GM19372 (cell line): ENCODE data around the gene NHEJ1.
"Not testable (repeated sequence)": the region's sequence is repeated elsewhere in the genome, so short reads cannot be mapped to it uniquely, and the experiment has no call there.

Experiments used
- ATAC-seq: cut with Tn5 transposase; IDR thresholded peaks from one replicate; pipeline ENCODE4 v1.9.1; 2021; ENCODE audit warnings: mild to moderate bottlenecking, low read depth, moderate library complexity; ENCODE audit not compliant: unreplicated experiment

NHEJ1 gene, protein sequence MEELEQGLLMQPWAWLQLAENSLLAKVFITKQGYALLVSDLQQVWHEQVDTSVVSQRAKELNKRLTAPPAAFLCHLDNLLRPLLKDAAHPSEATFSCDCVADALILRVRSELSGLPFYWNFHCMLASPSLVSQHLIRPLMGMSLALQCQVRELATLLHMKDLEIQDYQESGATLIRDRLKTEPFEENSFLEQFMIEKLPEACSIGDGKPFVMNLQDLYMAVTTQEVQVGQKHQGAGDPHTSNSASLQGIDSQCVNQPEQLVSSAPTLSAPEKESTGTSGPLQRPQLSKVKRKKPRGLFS

DNA sequence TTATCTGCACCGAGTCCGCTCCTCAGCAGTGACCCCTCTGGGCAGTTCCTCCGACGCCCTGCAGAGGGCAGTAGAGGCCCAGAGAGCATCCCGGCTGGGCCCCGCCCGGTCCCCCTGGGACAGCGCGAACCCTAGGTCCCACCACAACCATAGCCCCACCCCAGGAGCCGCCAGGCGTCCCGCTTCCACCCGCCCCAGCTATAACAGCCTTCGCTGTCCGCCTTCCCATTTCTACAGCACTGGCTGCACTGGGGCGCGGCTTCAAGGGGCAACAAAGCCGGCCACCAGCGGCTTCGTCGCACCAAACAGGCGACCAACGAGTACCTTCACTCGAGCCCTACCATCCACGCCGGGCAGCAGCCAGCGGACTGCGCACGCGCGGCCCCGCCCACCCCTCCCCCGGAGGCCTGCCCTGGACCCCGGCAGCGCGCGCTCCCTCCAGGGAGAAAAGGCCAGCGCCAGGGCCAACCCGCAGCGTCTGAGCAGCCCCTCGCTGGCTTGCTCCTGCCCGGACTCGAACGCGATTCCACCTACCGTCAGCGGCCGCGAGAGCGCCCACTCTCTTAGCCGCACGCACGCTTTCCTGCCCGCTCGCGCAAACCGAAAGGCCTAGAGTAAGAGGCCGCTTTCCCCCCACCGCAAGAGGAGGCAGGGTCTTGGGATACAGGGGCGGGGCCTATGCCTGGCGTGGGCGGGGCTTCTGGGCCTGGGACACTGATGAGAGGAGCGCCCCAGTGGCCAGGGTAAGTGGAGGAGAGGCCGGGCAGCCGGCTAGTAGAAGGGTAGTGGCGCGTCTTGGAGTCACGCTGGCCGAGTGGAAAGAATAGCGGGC lies at the start of gene NHEJ1:
TSS of gene NHEJ1 (minus strand) at position 630 of the 832 bp plus-strand sequence. CDS start 2,453 bp downstream, outside the sequence.
- peak; percentile 84 for ATAC-seq

DNA sequence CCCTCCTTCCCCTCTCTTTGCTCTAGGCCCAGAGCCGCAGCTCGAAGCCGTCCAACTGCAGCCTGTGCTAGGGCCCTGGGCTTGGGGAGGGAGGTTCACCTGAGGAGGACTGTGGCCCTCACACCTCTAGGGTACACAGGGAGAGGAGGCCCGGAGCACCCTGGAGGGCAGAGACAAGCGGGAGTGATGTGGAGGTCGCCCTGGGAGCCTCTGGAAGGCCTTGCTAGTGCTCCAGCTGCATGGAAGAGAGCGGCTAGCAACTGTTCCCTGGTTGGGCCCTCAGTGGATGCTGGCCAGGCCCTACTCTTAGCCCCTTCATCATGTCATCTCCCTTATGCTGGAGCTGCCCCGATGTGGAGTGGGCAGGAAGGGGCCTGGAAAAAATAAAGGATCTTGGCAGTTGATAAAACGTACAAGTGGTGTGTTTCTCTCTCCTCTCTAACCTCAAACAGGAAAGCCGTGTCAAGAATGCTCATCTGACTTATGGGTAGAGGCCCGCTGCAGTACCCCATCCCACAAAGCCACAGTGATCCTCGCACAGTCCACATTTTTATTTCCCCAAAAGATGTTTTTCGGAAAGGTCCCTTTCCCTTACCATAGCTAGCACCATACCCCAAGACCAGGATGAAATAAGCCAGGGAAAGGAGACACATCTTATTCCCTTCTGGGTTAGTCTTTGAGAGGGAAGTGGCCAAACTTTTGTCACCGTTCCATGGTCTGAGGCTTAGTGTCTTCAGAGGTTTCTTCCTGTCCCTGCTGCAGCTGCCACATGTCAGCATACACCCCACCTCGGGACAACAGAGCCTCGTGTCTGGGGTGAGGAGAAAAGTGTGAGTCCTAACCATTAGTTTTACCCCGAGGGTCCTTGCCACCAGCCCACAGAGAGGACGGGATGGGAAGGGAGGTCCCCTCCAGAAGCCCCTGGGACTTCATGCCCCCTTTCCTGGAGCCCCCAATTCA lies 48.9 kb upstream of the NHEJ1 start:
- ATAC-seq, result no peak

DNA sequence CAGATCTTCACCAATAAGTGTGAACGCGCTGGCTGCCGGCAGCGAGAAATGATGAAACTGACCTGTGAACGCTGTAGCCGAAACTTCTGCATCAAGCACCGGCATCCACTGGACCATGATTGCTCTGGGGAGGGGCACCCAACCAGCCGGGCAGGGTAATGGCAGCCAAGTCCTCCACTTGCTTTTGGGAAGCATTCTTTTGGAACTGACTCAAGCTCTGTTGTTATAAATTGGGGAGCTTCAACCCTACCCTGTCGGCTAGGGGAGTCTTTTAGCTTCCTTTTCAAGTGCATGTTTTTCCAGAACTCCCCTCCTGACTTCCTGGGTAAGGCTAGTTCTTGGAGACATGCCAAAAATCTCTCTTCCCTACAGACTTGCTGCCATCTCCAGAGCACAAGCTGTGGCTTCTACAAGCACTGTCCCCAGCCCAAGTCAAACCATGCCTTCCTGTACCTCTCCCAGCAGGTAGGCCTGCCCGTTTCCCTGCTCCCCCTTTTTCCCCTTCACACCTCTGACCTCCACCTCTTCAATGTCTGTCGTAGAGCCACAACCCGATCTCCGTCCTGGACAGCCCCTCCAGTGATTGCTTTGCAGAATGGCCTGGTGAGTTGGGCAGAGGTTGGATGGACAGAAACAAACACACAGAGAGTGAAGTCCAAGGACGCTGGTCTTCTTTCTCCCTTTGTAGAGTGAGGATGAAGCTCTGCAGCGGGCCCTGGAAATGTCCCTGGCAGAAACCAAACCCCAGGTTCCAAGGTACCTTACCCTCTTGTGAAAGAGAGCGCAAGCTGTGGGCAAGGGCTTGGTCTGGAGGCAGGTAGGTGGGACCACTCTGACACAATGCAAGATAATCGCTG lies 47.5 kb upstream of the NHEJ1 start:
- no peak for ATAC-seq

DNA sequence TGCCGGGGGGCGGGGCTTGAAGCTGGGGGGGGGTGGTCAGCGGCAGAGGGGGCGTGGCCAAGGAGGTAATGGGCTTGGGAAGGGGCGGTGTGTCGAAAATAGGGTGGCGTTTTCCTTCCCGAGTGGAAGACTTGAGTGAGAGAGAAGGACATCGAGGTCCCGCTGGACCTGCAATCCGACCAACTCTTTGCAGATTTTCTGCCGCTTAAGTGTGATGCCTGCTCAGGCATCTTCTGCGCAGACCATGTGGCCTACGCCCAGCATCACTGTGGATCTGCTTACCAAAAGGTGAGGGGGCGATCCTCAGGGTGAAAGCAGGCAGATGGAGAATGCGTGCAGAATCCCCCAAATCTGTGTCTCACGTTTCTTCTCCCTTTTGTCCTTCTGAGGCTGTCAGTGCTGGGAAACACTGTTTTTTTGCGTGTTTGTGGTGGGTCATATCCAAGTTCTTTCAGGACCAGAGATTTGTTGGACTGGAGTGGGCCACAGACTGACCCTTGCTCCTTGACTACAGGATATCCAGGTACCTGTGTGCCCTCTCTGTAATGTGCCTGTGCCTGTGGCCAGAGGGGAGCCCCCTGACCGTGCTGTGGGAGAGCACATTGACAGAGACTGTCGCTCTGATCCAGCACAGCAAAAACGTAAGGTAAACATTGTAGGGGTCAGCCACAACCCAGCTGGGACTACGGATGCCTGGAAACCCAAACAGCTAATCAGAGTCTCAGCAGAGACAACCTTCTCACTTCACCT lies 46.7 kb upstream of the NHEJ1 start:
- no peak for ATAC-seq

DNA sequence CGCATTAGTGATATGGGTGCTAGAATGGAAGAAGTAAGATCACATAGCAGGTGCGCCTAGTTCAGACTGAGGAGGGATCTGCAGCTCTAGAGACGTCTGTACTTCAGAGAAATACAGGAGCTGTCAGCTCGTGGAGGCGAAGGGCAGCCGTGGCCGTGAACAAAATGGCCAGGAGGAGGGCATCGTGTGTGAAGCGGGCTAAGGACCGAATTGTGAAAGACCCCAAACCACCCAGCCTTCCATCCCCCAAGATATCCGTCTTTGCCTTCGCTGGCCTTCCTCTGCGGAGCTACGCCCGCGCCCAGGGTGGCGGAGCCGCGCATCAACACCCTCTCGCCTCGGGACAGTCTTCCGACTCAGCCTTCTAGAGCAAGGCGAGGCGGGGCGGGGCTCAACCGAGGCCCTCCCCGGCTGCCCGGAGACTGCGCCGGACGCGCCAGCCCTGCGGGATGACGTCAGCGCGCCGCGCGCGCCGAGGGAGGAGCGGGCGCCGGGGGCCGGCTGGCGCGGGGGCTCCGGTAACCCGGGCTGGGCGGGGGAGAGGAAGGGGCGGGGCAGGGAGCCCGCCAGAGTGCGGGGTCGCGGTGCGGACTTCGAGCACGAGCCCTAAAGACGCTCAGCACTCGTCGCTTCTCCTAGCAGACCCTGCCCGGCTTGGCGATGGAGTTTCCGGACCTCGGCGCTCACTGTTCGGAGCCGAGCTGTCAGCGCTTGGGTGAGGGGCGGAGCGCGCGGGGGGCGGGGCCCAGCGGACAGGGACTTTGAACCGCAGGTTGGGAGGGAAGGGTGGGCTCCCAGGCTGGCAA lies 45.9 kb upstream of the NHEJ1 start, which contains the start of gene ZFAND2B:
TSS of gene ZFAND2B (plus strand) at position 455 of the 806 bp plus-strand sequence. CDS start at position 661, 206 bp downstream.
- ATAC-seq, result peak; percentile 98

DNA sequence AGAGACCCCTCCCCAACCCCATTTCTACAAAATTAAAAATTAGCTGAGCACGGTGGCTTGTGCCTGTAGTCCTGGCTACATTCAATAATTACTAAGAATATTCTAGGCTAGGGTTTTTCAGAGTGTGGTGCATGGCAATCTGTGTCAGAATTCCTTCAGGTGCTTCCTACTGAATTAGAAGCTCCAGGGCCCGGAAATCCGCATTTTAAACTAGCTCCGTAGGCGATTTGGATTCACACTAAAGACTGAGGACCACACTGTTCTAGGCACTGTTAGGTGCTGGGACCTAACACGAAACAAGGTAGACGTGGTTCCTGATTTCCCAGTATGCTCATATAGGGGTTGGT lies 45.3 kb upstream of the NHEJ1 start:
- no peak for ATAC-seq

DNA sequence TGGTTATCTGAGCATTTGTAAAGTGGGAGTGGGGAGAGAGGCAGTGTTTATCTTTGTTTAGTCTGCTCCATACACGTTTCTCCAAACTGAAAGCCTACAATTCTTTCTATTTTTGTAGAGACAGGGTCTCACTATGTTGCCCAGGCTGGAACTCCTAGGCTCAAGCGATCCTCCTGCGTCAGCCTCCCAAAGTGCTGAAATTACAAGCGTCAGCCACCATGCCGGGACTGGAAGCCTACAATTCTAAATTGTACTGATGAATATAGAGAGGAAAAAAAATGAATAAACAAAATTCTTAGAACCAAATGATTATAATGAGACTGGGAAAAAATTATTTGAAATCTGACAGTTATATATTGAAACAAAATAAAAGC lies 44.5 kb upstream of the NHEJ1 start:
- no peak for ATAC-seq

DNA sequence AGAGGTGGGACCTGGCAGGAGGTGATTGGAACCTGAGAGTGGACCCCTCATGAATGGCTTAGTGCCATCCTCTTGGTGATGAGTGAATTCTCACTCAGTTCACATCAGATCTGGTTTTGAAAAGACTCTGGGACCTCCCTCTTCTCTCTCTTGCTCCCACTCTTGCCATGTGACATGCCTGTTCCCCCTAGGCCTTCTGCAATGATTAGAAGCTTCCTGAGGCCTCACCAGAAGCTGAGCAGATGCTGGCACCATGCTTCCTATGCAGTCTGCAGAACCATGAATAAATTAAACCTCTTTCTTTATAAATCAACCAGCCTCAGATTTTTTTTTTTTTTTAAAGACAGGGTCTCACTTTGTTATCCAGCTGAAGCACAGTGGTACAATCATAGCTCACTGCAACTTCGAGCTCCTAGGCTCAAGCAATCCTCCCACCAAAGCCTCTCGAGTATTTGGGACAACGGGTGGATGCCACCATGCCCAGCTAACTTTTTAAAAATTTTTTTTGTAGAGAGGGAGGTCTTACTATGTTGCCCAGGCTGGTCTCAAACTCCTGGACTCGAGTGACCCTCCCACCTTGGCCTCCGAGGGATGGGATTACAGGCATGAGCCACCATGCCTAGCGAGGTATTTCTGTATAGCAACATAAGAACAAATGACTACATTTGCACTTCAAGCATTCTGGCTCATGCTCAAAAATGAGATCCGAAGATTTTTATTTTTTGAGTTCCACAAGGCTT lies 44.0 kb upstream of the NHEJ1 start:
- ATAC-seq, result no peak

DNA sequence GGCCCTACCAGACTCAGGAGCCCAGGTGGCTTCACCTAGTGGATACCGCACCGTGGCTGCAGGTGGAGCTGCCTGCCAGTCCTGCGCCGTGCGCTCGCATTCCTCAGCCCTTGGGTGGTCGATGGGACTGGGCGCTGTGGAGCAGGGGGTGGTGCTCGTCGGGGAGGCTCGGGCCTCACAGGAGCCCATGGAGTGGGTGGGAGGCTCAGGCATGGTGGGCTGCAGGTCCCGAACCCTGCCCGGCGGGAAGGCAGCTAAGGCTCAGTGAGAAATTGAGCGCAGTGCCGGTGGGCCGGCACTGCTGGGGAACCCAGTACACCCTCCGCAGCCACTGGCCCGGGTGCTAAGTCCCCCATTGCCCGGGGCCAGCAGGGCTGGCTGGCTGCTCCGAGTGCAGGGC lies 40.7 kb upstream of the NHEJ1 start:
- not testable (repeated sequence) for ATAC-seq

DNA sequence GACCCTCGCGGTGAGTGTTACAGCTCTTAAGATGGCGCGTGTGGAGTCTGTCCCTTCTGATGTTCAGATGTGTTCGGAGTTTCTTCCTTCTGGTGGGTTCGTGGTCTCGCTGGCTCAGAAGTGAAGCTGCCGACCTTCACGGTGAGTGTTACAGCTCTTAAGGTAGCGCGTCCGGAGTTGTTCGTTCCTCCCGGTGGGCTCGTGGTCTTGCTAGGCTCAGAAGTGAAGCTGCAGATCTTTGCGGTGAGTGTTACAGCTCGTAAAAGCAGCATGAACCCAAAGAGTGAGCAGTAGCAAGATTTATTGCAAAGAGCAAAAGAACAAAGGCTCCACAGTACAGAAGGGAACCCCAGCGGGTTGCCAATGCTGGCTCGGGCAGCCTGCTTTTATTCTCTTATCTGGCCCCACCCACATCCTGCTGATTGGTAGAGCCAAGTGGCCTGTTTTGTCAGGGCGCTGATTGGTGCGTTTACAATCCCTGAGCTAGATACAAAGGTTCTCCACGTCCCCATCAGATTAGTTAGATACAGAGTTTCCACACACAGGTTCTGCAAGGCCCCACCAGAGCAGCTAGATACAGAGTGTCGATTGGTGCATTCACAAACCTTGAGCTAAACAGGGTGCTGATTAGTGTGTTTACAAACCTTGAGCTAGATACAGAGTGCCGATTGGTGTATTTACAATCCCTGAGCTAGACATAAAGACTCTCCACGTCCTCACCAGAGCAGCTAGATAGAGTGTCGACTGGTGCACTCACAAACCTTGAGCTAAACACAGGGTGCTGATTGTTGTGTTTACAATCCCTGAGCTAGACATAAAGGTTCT lies 40.1 kb upstream of the NHEJ1 start:
- ATAC-seq, result not testable (repeated sequence)

DNA sequence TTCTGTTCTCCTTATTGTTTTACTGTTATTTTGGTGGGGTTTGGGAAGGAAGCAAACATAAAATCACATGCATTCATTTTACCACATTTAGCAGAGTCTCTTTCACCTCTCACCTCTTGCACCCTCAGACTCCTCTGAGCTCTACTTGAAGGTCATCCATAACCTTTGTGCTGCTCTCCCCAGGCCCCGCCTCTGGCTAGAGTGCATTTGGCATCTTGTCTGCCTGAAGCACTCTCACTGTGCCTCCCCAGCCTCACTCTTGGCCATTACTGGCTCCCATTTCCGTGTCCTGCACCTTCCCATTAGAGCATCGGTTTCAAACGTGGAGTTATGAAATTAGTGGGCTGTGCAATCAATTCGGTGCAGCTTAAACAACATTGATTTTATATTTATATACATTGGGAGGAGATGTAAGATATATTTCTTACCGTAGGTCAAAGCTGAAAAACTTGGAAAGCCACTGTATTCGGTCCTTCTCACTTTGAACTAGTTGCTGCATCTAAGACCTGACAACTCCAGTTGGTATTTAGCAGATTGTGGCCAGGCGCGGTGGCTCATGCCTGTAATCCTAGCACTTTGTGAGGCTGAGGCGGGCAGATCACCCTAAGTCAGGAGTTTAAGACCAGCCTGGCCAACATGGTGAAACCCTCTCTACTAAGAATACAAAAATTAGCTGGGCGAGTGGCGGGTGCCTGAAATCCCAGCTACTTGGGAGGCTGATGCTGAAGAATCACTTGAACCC lies 39.0 kb upstream of the NHEJ1 start:
- ATAC-seq, result no peak

DNA sequence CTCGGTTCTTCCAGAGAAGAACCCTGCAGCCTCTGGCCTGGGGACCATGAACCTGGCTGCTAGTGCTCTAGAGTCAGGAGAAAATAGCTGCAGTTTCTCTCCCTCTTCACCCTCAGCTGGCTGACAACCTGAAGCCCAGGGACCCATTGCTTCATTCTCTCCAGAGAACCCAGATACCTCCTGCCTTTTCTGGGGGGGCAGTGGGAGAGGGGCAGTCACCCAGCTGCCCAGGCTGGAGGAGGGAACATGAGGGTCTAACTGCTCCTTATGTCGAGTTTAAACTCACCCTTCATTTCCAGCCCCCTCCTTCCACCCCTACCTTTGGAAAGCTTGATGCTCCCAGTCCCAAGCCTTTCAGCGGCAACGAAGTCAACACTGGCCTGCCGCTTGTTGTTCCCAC lies 38.4 kb upstream of the NHEJ1 start:
- ATAC-seq, result no peak

DNA sequence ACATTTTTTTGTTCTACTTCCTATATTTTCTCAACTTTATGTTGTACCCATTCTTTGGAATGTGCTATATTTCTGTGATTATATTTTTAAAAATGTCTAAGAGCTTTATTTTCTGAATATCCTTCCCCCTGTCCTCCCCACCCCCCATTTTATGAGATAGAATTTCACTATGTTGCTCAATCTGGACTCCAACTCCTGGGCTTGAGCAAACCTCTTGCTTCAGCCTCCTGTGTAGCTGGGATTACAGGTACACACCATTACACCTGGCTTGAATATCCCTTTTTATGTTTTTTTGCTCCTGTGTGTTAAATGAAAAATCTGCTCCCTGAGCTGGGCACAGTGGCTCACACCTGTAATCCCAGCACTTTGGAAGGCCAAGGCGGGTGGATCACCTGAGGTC lies 36.8 kb upstream of the NHEJ1 start:
- ATAC-seq, result no peak

DNA sequence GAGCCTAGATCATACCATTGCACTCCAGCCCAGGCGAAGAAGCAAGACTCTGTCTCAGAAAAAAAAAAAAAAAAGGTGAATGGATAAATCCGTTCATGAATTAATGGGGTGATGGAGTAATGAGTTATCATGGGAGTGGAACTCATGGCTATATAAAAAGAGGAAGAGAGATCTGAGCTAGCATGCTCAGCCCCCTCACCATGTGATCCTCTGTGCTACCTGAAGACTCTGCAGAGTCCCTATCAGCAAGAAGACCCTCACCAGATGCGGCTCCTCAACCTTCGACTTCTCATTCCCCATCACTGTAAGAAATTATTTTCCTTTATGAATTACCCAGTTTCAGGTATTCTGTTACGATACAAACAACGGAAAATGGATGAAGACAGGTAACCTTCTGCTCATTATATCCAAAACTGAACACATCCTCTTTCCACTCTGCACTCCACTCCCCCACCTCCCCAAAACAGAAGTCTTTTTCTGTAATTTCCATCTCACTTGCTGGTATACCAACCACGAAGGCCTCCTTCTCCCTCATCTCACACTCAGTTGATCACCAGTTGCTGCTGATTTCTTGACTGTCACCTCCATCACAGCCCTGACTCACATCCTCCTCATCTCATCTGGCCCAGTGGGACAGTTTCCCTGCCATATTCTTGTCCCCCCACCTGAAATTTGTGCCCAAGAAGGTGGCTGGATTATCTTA lies 26.3 kb upstream of the NHEJ1 start:
- ATAC-seq, result peak; percentile 51

DNA sequence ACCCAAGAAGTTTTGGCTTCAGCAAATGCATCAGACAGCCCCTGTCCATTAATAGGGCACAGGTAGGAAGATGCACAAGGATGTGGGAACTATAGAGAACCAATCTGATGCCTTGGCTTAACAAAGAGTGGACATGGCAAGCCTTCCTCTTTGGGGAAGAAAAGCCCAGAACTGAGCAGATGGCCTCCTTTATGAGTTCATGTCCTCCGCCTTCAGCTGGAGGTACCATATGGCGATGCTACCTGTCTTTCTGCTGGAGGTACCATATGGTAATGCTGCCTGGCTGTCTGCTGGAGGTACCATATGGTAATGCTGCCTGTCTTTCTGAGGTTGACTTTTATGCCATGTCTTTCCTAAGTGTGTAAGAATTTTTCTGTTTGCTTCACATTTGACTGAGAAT lies 23.5 kb upstream of the NHEJ1 start:
- no peak for ATAC-seq
